ENCODE results near the gene SP1.

DNA sequence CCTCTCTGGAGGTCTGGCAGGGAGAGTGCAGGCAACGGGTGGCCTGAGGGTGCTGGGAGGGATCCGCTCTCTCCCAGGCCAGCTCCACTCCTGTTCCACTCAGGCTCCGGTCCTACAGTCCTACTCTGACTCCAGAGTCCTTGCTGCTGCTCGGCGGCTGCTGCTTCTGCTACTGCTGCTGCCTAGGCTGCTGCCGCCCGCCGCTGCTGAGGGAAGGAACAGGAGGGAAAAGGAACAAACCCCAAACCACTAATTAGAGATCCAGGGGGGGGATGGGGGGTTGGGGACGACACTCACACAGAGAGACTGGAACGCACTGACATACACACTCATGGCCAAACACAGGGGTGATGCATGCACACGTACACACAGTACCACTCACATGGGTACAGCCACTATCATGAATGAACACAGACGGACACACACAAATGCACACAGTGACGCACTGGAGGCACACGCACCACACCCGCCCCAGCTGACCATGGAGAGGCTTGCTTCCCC, 43.7 kb upstream of the SP1 start, which contains the start of gene SP7:
- TF ChIP-seq, protein P1, sequence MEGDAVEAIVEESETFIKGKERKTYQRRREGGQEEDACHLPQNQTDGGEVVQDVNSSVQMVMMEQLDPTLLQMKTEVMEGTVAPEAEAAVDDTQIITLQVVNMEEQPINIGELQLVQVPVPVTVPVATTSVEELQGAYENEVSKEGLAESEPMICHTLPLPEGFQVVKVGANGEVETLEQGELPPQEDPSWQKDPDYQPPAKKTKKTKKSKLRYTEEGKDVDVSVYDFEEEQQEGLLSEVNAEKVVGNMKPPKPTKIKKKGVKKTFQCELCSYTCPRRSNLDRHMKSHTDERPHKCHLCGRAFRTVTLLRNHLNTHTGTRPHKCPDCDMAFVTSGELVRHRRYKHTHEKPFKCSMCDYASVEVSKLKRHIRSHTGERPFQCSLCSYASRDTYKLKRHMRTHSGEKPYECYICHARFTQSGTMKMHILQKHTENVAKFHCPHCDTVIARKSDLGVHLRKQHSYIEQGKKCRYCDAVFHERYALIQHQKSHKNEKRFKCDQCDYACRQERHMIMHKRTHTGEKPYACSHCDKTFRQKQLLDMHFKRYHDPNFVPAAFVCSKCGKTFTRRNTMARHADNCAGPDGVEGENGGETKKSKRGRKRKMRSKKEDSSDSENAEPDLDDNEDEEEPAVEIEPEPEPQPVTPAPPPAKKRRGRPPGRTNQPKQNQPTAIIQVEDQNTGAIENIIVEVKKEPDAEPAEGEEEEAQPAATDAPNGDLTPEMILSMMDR (IDR thresholded peaks at IDR 0.05) = no peak
- TF ChIP-seq POLR2A (IDR thresholded peaks at IDR 0.05) = no peak

Data from testis (tissue), 2 donors.